H1 (cell line): ENCODE data around the gene TAS1R1. TPM values are rescaled to one million over a fixed set of nuclear protein-coding genes. Genes with fewer than 3 reads are reported as not detected.

Experiments used
- CTCF ChIA-PET: fragments of 300-600 bp; sonication (Branson Sonifier 250); formaldehyde crosslinking; loops from one replicate; lab custom pipeline; 2021; ENCODE audit not compliant: partially characterized antibody; lab: Charles Lee
- POLR2A ChIA-PET: fragments of 300-600 bp; sonication (Branson Sonifier 250); formaldehyde crosslinking; loops from one replicate; lab custom pipeline; 2021; ENCODE audit warnings: inconsistent platforms; ENCODE audit not compliant: partially characterized antibody; lab: Charles Lee
- DNase-seq, 2 experiments: peaks; one replicate each; pipeline versions ENCODE4 v3.0.0 to v3.0.0-alpha.2; 2010 to 2022; ENCODE audit warnings: low spot score in 2 of 2, low read depth in 1 of 2, mixed read lengths in 1 of 2
- FAIRE-seq: peaks from 2 replicates; lab custom pipeline; 2011; peaks lifted over from hg19 to GRCh38; lab: Jason Lieb, UNC
- H2AFZ ChIP-seq: 2 replicates; pipeline ENCODE4 v1.8.1; 2012; ENCODE audit warnings: low read length, inconsistent platforms
- H2AK5ac ChIP-seq: 2 replicates; pipeline ENCODE4 v1.6.1; 2013; ENCODE audit warnings: low read depth, low read length
- H2BK120ac ChIP-seq: replicated peaks from 2 replicates; pipeline ENCODE3; 2013; ENCODE audit warnings: low read depth, low read length, inconsistent platforms
- H2BK12ac ChIP-seq: 2 replicates; pipeline ENCODE4 v1.6.1; 2013; ENCODE audit warnings: low read depth, low read length
- H2BK15ac ChIP-seq: 2 replicates; pipeline ENCODE4 v1.6.1; 2013; ENCODE audit warnings: low read length
- H2BK20ac ChIP-seq: 2 replicates; pipeline ENCODE4 v1.6.1; 2013; ENCODE audit warnings: low read length
- H2BK5ac ChIP-seq: 2 replicates; pipeline ENCODE4 v1.6.1; 2013; ENCODE audit warnings: low read depth, low read length
- H3K14ac ChIP-seq: 2 replicates; pipeline ENCODE4 v1.6.1; 2013; ENCODE audit warnings: inconsistent platforms; ENCODE audit not compliant: insufficient read length
- H3K18ac ChIP-seq: 2 replicates; pipeline ENCODE4 v1.6.1; 2013; ENCODE audit warnings: low read length; ENCODE audit errors: extremely low read depth
- H3K23ac ChIP-seq: 2 replicates; pipeline ENCODE4 v1.6.1; 2013; ENCODE audit warnings: inconsistent platforms; ENCODE audit not compliant: insufficient read length
- H3K23me2 ChIP-seq: 2 replicates; pipeline ENCODE4 v1.6.1; 2013; ENCODE audit warnings: low read depth, low read length
- H3K27ac ChIP-seq: 2 replicates; pipeline ENCODE4 v1.6.1; 2011; ENCODE audit warnings: low read depth, low read length, inconsistent platforms
- H3K27me3 ChIP-seq, 4 experiments: replicated peaks in 1 of 4; 1 replicate in 1 of 4; 2 replicates in 3 of 4; pipeline versions ENCODE4 v1.6.1 to v1.8.1; 2011 to 2013; ENCODE audit warnings: low read length in 3 of 4, mild to moderate bottlenecking in 3 of 4, inconsistent platforms in 2 of 4, mixed read lengths in 2 of 4, moderate library complexity in 1 of 4; ENCODE audit not compliant: control insufficient read depth in 3 of 4, insufficient read depth in 3 of 4; ENCODE audit errors: extremely low read depth in 1 of 4
- H3K36me3 ChIP-seq, 4 experiments: 2 replicates each; pipeline versions ENCODE4 v1.6.1 to v1.8.1; 2011 to 2013; ENCODE audit warnings: mild to moderate bottlenecking in 4 of 4, low read length in 3 of 4, moderate library complexity in 2 of 4, control low read depth in 1 of 4, inconsistent platforms in 1 of 4; ENCODE audit not compliant: insufficient read depth in 4 of 4, control insufficient read depth in 2 of 4
- H3K4ac ChIP-seq: replicated peaks from 2 replicates; pipeline ENCODE3; 2013; ENCODE audit warnings: low read length, low read depth, mixed read lengths, inconsistent platforms; ENCODE audit not compliant: insufficient read length
- H3K4me1 ChIP-seq, 4 experiments: replicated peaks in 1 of 4; 1 replicate in 1 of 4; 2 replicates in 3 of 4; pipeline versions ENCODE4 v1.6.1 to v1.8.1; 2011 to 2013; ENCODE audit warnings: low read length in 3 of 4, inconsistent platforms in 2 of 4, mixed read lengths in 1 of 4; ENCODE audit not compliant: insufficient read depth in 4 of 4, control insufficient read depth in 3 of 4
- H3K4me2 ChIP-seq, 2 experiments: 2 replicates each; pipeline versions ENCODE4 v1.6.1 to v1.8.1; 2011 to 2013; ENCODE audit warnings: low read depth in 2 of 2, low read length in 2 of 2, control low read depth in 1 of 2, inconsistent platforms in 1 of 2, mild to moderate bottlenecking in 1 of 2; ENCODE audit not compliant: insufficient read depth in 1 of 2
- H3K4me3 ChIP-seq, 4 experiments: fragments of 200-600, 300-600 bp in 1 of 4; sonication (generic), shearing (Covaris generic), sonication (Bioruptor Twin) in 1 of 4; 2 replicates each; pipeline versions ENCODE4 v1.5.1 to v1.8.1; 2011 to 2016; ENCODE audit warnings: low read length in 4 of 4, low read depth in 3 of 4, control low read depth in 2 of 4, inconsistent platforms in 2 of 4, mild to moderate bottlenecking in 2 of 4, mixed read lengths in 1 of 4, moderate library complexity in 1 of 4; ENCODE audit not compliant: insufficient read depth in 2 of 4; ENCODE audit errors: extremely low read depth in 1 of 4
- H3K56ac ChIP-seq: replicated peaks from 2 replicates; pipeline ENCODE3; 2013; ENCODE audit warnings: low read depth, mild to moderate bottlenecking, mixed read lengths, low read length, inconsistent platforms; ENCODE audit not compliant: insufficient read length
- H3K79me1 ChIP-seq: 2 replicates; pipeline ENCODE4 v1.6.1; 2013; ENCODE audit warnings: low read depth, low read length, control low read depth
- H3K79me2 ChIP-seq, 2 experiments: 2 replicates each; pipeline versions ENCODE4 v1.6.1 to v1.8.1; 2012 to 2013; ENCODE audit warnings: low read length in 2 of 2, mild to moderate bottlenecking in 2 of 2, inconsistent platforms in 1 of 2; ENCODE audit not compliant: insufficient read depth in 2 of 2, control insufficient read depth in 1 of 2
- H3K9ac ChIP-seq, 4 experiments: replicated peaks in 1 of 4; 1 replicate in 1 of 4; 2 replicates in 3 of 4; pipeline versions ENCODE4 v1.6.1 to v1.8.1; 2011 to 2013; ENCODE audit warnings: low read depth in 3 of 4, low read length in 3 of 4, control low read depth in 2 of 4, mild to moderate bottlenecking in 2 of 4, moderate library complexity in 2 of 4, inconsistent platforms in 1 of 4; ENCODE audit errors: extremely low read depth in 1 of 4
- H3K9me3 ChIP-seq, 2 experiments: 2 replicates each; pipeline versions ENCODE4 v1.6.1 to v1.8.1; 2012 to 2013; ENCODE audit warnings: mild to moderate bottlenecking in 2 of 2, moderate library complexity in 2 of 2, control low read depth in 1 of 2, inconsistent platforms in 1 of 2, low read depth in 1 of 2, low read length in 1 of 2, mixed read lengths in 1 of 2; ENCODE audit not compliant: insufficient read depth in 2 of 2
- H4K20me1 ChIP-seq, 2 experiments: replicated peaks in 1 of 2; 2 replicates each; pipeline versions ENCODE3 to v1.8.1; 2011 to 2013; ENCODE audit warnings: inconsistent platforms in 2 of 2, low read length in 2 of 2, mild to moderate bottlenecking in 1 of 2; ENCODE audit not compliant: insufficient read depth in 2 of 2, control insufficient read depth in 1 of 2
- H4K5ac ChIP-seq: 2 replicates; pipeline ENCODE4 v1.6.1; 2013; ENCODE audit warnings: low read length, low read depth, mixed read lengths, inconsistent platforms; ENCODE audit not compliant: insufficient read length
- H4K8ac ChIP-seq: 2 replicates; pipeline ENCODE4 v1.8.0; 2013; ENCODE audit warnings: mild to moderate bottlenecking, moderate library complexity, low read length, inconsistent platforms; ENCODE audit not compliant: insufficient read depth; ENCODE audit errors: extremely low read depth
- H4K91ac ChIP-seq: replicated peaks from 2 replicates; pipeline ENCODE3; 2013; ENCODE audit warnings: low read length, mixed read lengths, inconsistent platforms; ENCODE audit not compliant: insufficient read length
- CEBPB ChIP-seq: IDR thresholded peaks from 2 replicates; pipeline ENCODE4 v1.6.1; 2012; ENCODE audit warnings: low read depth, low read length
- EP300 ChIP-seq, 2 experiments: IDR thresholded peaks; 1 replicate in 1 of 2; 2 replicates in 1 of 2; pipeline ENCODE4 v1.6.1; 2011 to 2012; ENCODE audit warnings: low read depth in 2 of 2, low read length in 2 of 2, mild to moderate bottlenecking in 2 of 2, borderline replicate concordance in 1 of 2, inconsistent platforms in 1 of 2, moderate library complexity in 1 of 2
- GTF2F1 ChIP-seq: IDR thresholded peaks from 2 replicates; pipeline ENCODE4 v1.6.1; 2012; ENCODE audit warnings: low read depth, low read length, improper control_type of control experiment, borderline replicate concordance
- POLR2AphosphoS5 ChIP-seq: IDR thresholded peaks from 2 replicates; pipeline ENCODE4 v1.6.1; 2011; ENCODE audit warnings: low read depth, low read length
- WGBS, 2 experiments: shearing (Covaris generic) in 1 of 2; methylation state at CpG; one replicate each; pipeline versions ENCODE4 v1.1.6 to v1.1.7; 2013 to 2015; ENCODE audit warnings: low lambda C conversion rate in 2 of 2, mixed read lengths in 2 of 2, inconsistent platforms in 1 of 2, low coverage in 1 of 2, missing lambda C conversion rate in 1 of 2; ENCODE audit not compliant: insufficient replicate concordance in 2 of 2, insufficient coverage in 1 of 2, insufficient read length in 1 of 2; ENCODE audit errors: extremely low coverage in 1 of 2, missing lambda C conversion rate in 1 of 2; 5-methylcytosine and 5-hydroxymethylcytosine counted together
- polyA plus RNA-seq, 7 experiments: library from polyadenylated mRNA; depleted of rRNA in 3 of 7; stranded (reverse) in 5 of 7; unstranded in 2 of 7; fragments of >200 nt in 5 of 7; fragments of 200-250 nt in 2 of 7; gene quantifications; 1 replicate in 5 of 7; 2 replicates in 1 of 7; 4 replicates in 1 of 7; pipeline versions ENCODE4 v1.2.1 to v1.2.3, GENCODE V29; 2011 to 2013; ENCODE audit warnings: missing spikeins in 2 of 7, mixed read lengths in 2 of 7
- total RNA-seq: library from RNA; stranded (reverse); fragmentation: NEBNext Ultra II Directional; extraction: Animal tissue kit (Norgen Biotek cat#: 25700); gene quantifications from 2 replicates; pipeline ENCODE4 v1.2.1, GENCODE V29; 2021

The TAS1R1 gene
- total and polyA plus RNA-seq, 2 of the 8 experiments (the other 6 are each of a cell fraction or from before 2014, with no cell fraction given), result 0.26 TPM; not detected in 1

DNA sequence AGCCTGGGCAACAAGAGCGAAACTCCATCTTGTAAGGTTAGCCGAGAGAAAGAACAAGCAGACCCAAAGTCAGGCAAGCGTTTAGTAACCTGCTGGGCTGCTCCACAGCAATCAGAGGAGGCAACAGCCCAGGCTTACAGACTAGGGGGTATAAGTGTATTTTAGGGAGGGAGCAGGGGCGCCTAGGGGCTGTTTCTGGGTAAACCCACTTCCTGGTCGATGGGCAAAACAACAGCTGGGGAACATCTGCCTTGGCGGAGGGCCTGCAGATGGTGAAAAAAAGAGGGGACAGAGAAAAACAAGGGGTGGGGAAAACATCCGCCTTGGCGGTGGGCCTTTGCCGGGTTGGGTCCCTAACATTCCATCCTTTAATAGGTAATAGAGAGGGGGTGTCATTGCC, 5.2 kb downstream of the TAS1R1 start:
- H4K20me1 ChIP-seq, result no peaks in the 10 kb centered on the region
- FAIRE-seq (no peak), DNase-seq (no peak)
- H3K9ac ChIP-seq, result no peak overlapping the region
- peaks cover 0 to 1% (median 0%) of the 10 kb centered on the region in 4 experiments; a peak in 1 of 7 replicates for H3K4me1 ChIP-seq
- H3K27ac ChIP-seq, result no peak overlapping the region
- no peak overlapping the region for H2BK12ac ChIP-seq
- H2AFZ ChIP-seq, result no peak overlapping the region
- 88% methylated on average over 9 of the region's 9 CpGs; no CpG with 5 or more reads in 1 of the 2 experiments for WGBS, 2 experiments
- ChIA-PET POLR2A (no interaction called here), CTCF (interaction anchor here (0.7 to 2.3 kb wide), 4 partner anchors 11 to 74 kb away, joined by 3 to 7 read pairs (median 4); no protein-coding TSS in a partner anchor)
- no peak overlapping the region for H3K4me2 ChIP-seq
- no peak overlapping the region for H2BK15ac ChIP-seq
- no peaks in the 10 kb centered on the region for H3K23me2 ChIP-seq
- H2AK5ac ChIP-seq, result no peak overlapping the region
- H3K56ac ChIP-seq, result no peak overlapping the region
- no peak overlapping the region for H3K4me3 ChIP-seq
- H3K23ac ChIP-seq, result no peak overlapping the region
- H3K79me2 ChIP-seq, result no peaks in the 10 kb centered on the region
- no peak overlapping the region for H4K8ac ChIP-seq
- no peak overlapping the region for H2BK5ac ChIP-seq
- no peaks in the 10 kb centered on the region for H3K36me3 ChIP-seq
- TF ChIP-seq GTF2F1 (no peak), EP300 (IDR thresholded peaks at IDR 0.05; ENCODE audit: borderline replicate concordance in 1 of 2, low read depth in 2 of 2, low read length in 2 of 2) (no peak), POLR2AphosphoS5 (no peak), CEBPB (no peak)
- no peaks in the 10 kb centered on the region; a peak in 3 of 7 replicates for H3K27me3 ChIP-seq
- no peak overlapping the region for H3K14ac ChIP-seq
- no peak overlapping the region for H3K4ac ChIP-seq
- no peak overlapping the region for H3K18ac ChIP-seq
- no peak overlapping the region for H2BK20ac ChIP-seq
- H4K91ac ChIP-seq, result no peak overlapping the region
- no peaks in the 10 kb centered on the region; a peak in 1 of 4 replicates for H3K9me3 ChIP-seq
- H4K5ac ChIP-seq, result no peak overlapping the region
- H2BK120ac ChIP-seq, result no peak overlapping the region
- no peaks in the 10 kb centered on the region for H3K79me1 ChIP-seq
